Pancreas (tissue), 10 donors: ENCODE data around the gene WWP2. TPM values are rescaled to one million over a fixed set of nuclear protein-coding genes. Genes with fewer than 3 reads are reported as not detected.

Experiments used
- ATAC-seq, 4 donors: fragments of 200-7000 bp; cut with Tn5 transposase; one replicate each; pipeline versions ENCODE4 v1.8.0 to v1.9.1; 2020; ENCODE audit warnings: mild to moderate bottlenecking in 4 of 4, moderate library complexity in 4 of 4
- DNase-seq, 6 donors: peaks; one replicate each; pipeline ENCODE4 v3.0.0-alpha.2; 2020
- FAIRE-seq: peaks from 2 replicates; lab custom pipeline; 2012; peaks lifted over from hg19 to GRCh38; lab: Jason Lieb, UNC
- H3K27ac ChIP-seq, 4 donors: fragments of 200-600 bp; sonication (generic); 1 replicate in 3 of 4; 2 replicates in 1 of 4; pipeline versions ENCODE4 v1.5.0 to v1.8.0; 2020
- H3K27me3 ChIP-seq, 4 donors: fragments of 200-600 bp; one replicate each; pipeline ENCODE4 v1.8.0; 2021
- H3K36me3 ChIP-seq, 3 donors: fragments of 200-600 bp; sonication (generic) in 1 of 3; one replicate each; pipeline versions ENCODE4 v1.5.0 to v1.8.0; 2020 to 2021
- H3K4me1 ChIP-seq, 3 donors: fragments of 200-600 bp; one replicate each; pipeline ENCODE4 v1.8.0; 2021
- H3K4me3 ChIP-seq, 4 donors: fragments of 200-600 bp; sonication (generic) in 2 of 4; one replicate each; pipeline versions ENCODE4 v1.5.0 to v1.8.0; 2020 to 2021
- H3K9me3 ChIP-seq, 4 donors: fragments of 200-600 bp; one replicate each; pipeline ENCODE4 v1.8.0; 2021
- CTCF ChIP-seq, 4 donors: fragments of 200-600 bp; sonication (generic) in 3 of 4; IDR thresholded peaks; one replicate each; pipeline versions ENCODE4 v1.5.0 to v1.8.0; 2021; ENCODE audit warnings: antibody characterized with exemption in 4 of 4
- WGBS, 2 donors: extraction: QIAGEN DNeasy Blood & Tissue Kit; methylation state at CpG; one replicate each; pipeline ENCODE4 v1.1.7; 2013; 5-methylcytosine and 5-hydroxymethylcytosine counted together
- intact Hi-C, 3 donors: fragments of 100-400 bp; cut with DNase I; formaldehyde crosslinking; loops; one replicate each; pipeline versions ENCODE4 v1.11.1 to v1.14.2; 2022
- polyA plus RNA-seq, 2 donors: library from polyadenylated mRNA; stranded (reverse); fragments of 200-250 nt; gene quantifications; one replicate each; pipeline ENCODE4 v1.2.3, GENCODE V29; 2013
- total RNA-seq, 6 donors: library from RNA; stranded (reverse); fragmentation: NEBNext Ultra II Directional in 4 of 6; extraction: Animal tissue kit (Norgen Biotek cat#: 25700) in 4 of 6; gene quantifications; one replicate each; pipeline versions ENCODE4 v1.2.1 to v1.2.4, GENCODE V29; 2021 to 2023
- donor health status: healthy with polysubstance abuse.
- donor health status: DM: no; HTN: no; CAD: no; lungs with moderate emphysema.
- donor health status: DM: no; HTN: no; CAD: no.
- donor health status: control.
- donor health status: control.
- donor health status: Bipolar disorder and iron deficiency.
- donor health status: DM: yes; HTN: yes; CAD: no.
- donor health status: DM: no; HTN: no; CAD: no.
- donor health status: DM: no; HTN: no; CAD: no.
- donor health status: DM: yes; HTN: yes; CAD: no.

Gene WWP2
- total and polyA plus RNA-seq, 8 donors, result 27.4 to 50.4 (median 35.4) TPM

- Histone ChIP-seq H3K36me3 (peaks cover 0 to 14% (median 5%) of the 10 kb centered on the region in 3 donors), H3K27ac (no peak overlapping the region), H3K9me3 (no peaks in the 10 kb centered on the region), H3K27me3 (no peaks in the 10 kb centered on the region), H3K4me3 (no peak overlapping the region), H3K4me1 (no peaks in the 10 kb centered on the region)
- TF ChIP-seq CTCF (IDR thresholded peaks at IDR 0.05), result no peak
- DNase-seq (no peak), ATAC-seq (no peak), FAIRE-seq (no peak)
- intact Hi-C loops, result no loop called here
- WGBS, 2 donors, result 95 to 99% methylated on average over 4 of the region's 4 CpGs
These were observed 119.0 kb downstream of the WWP2 start for GRCh38 chr16:69881141-69881540.

- H3K4me3 ChIP-seq, result no peak overlapping the region
- FAIRE-seq, result no peak
- TF ChIP-seq CTCF (IDR thresholded peaks at IDR 0.05), result no peak
- 93 to 96% methylated on average over 5 of the region's 5 CpGs for WGBS, 2 donors
- ATAC-seq, result no peak
- H3K36me3 ChIP-seq, result peaks cover 0 to 11% (median 0%) of the 10 kb centered on the region in 3 donors
- H3K4me1 ChIP-seq, result no peaks in the 10 kb centered on the region
- no peak overlapping the region for H3K27ac ChIP-seq
- no peaks in the 10 kb centered on the region for H3K27me3 ChIP-seq
- intact Hi-C loops, result no loop called here
- no peak for DNase-seq
- no peaks in the 10 kb centered on the region for H3K9me3 ChIP-seq
These were observed 121.6 kb downstream of the WWP2 start for GRCh38 chr16:69883744-69884143.

GRCh38 chr16:69885722-69886121 is 123.6 kb downstream of the WWP2 start:
- peaks cover 0 to 7% (median 0%) of the 10 kb centered on the region in 3 donors for H3K36me3 ChIP-seq
- intact Hi-C loops, result no loop called here
- DNase-seq (no peak), ATAC-seq (no peak), FAIRE-seq (no peak)
- no peaks in the 10 kb centered on the region for H3K4me1 ChIP-seq
- H3K9me3 ChIP-seq, result no peaks in the 10 kb centered on the region
- H3K27me3 ChIP-seq, result no peaks in the 10 kb centered on the region
- no peak overlapping the region for H3K4me3 ChIP-seq
- WGBS, 2 donors, result 92 to 94% methylated on average over 3 of the region's 3 CpGs
- no peak for TF ChIP-seq CTCF (IDR thresholded peaks at IDR 0.05)
- no peak overlapping the region for H3K27ac ChIP-seq

GRCh38 chr16:69886726-69887125 is 124.6 kb downstream of the WWP2 start:
- 95 to 97% methylated on average over 5 of the region's 5 CpGs for WGBS, 2 donors
- intact Hi-C loops, result no loop called here
- TF ChIP-seq CTCF (IDR thresholded peaks at IDR 0.05), result no peak
- Histone ChIP-seq H3K27me3 (no peaks in the 10 kb centered on the region), H3K36me3 (peaks cover 0 to 7% (median 0%) of the 10 kb centered on the region in 3 donors), H3K4me3 (no peak overlapping the region), H3K27ac (no peak overlapping the region), H3K9me3 (no peaks in the 10 kb centered on the region), H3K4me1 (no peaks in the 10 kb centered on the region)
- no peak for ATAC-seq
- FAIRE-seq, result no peak
- no peak for DNase-seq

GRCh38 chr16:69888005-69888590 is 126.0 kb downstream of the WWP2 start:
- H3K27me3 ChIP-seq, result no peaks in the 10 kb centered on the region
- 92 to 93% methylated on average over 15 of the region's 15 CpGs for WGBS, 2 donors
- H3K9me3 ChIP-seq, result no peaks in the 10 kb centered on the region
- H3K4me3 ChIP-seq, result no peak overlapping the region
- TF ChIP-seq CTCF (IDR thresholded peaks at IDR 0.05), result no peak
- ATAC-seq (no peak), DNase-seq (no peak), FAIRE-seq (no peak)
- no peak overlapping the region for H3K27ac ChIP-seq
- no peaks in the 10 kb centered on the region for H3K4me1 ChIP-seq
- H3K36me3 ChIP-seq, result peaks cover 0 to 7% (median 0%) of the 10 kb centered on the region in 3 donors
- intact Hi-C loops, result no loop called here
